GM23338 (cell line): ENCODE measurements around the gene ZNF280D. TPM values are rescaled to one million over a fixed set of nuclear protein-coding genes. Genes with fewer than 3 reads are reported as not detected.

Source experiments
- ATAC-seq: fragments of 200-7000 bp; cut with Tn5 transposase; 3 replicates; pipeline ENCODE4 v1.9.1; 2020
- DNase-seq: peaks from one replicate; pipeline ENCODE4 v3.0.0-alpha.2; 2015; ENCODE audit warnings: low spot score
- H2AFZ ChIP-seq: fragments of 200-600 bp; sonication (generic); 2 replicates; pipeline ENCODE4 v1.8.0; 2016; ENCODE audit warnings: antibody characterized with exemption, mild to moderate bottlenecking, moderate library complexity
- H3F3A ChIP-seq: fragments of 200-600 bp; sonication (generic); replicated peaks from 2 replicates; pipeline ENCODE4 v1.8.0; 2017; ENCODE audit warnings: antibody characterized with exemption, mixed run types, low read depth
- H3K27ac ChIP-seq: fragments of 200-600 bp; sonication (generic); 2 replicates; pipeline ENCODE4 v1.6.1; 2016; ENCODE audit warnings: low read depth
- H3K27me3 ChIP-seq: fragments of 200-600 bp; sonication (generic); 2 replicates; pipeline ENCODE4 v1.8.0; 2016; ENCODE audit warnings: mild to moderate bottlenecking, mixed run types, moderate library complexity; ENCODE audit not compliant: insufficient read depth
- H3K36me3 ChIP-seq: fragments of 200-600 bp; sonication (generic); 2 replicates; pipeline ENCODE4 v1.8.0; 2016; ENCODE audit warnings: mild to moderate bottlenecking; ENCODE audit not compliant: insufficient read depth
- H3K4me1 ChIP-seq: fragments of 200-600 bp; sonication (generic); 2 replicates; pipeline ENCODE4 v1.8.0; 2016; ENCODE audit warnings: mild to moderate bottlenecking, moderate library complexity; ENCODE audit not compliant: insufficient read depth
- H3K4me2 ChIP-seq: fragments of 200-600 bp; sonication (generic); 2 replicates; pipeline ENCODE4 v1.7.1; 2017; ENCODE audit warnings: mixed run types
- H3K4me3 ChIP-seq: fragments of 200-600 bp; sonication (generic); 2 replicates; pipeline ENCODE4 v1.6.1; 2016; ENCODE audit warnings: mixed run types
- H3K79me2 ChIP-seq: fragments of 200-600 bp; sonication (generic); replicated peaks from 2 replicates; pipeline ENCODE4 v1.8.0; 2017; ENCODE audit warnings: mild to moderate bottlenecking; ENCODE audit not compliant: insufficient read depth
- H3K9me2 ChIP-seq: fragments of 200-600 bp; sonication (generic); 2 replicates; pipeline ENCODE4 v1.8.0; 2017; ENCODE audit not compliant: insufficient read depth
- H4K20me1 ChIP-seq: fragments of 200-600 bp; sonication (generic); replicated peaks from 2 replicates; pipeline ENCODE4 v1.8.0; 2017; ENCODE audit warnings: mild to moderate bottlenecking; ENCODE audit not compliant: insufficient read depth
- H3K27ac Mint-ChIP-seq: 2 replicates; pipeline ENCODE4 v1.8.0; 2020; ENCODE audit warnings: inconsistent platforms, mild to moderate bottlenecking, moderate library complexity, mixed read lengths
- H3K27me3 Mint-ChIP-seq: 3 replicates; pipeline ENCODE4 v1.8.0; 2022; ENCODE audit warnings: low read depth, mild to moderate bottlenecking, moderate library complexity, mixed read lengths, inconsistent platforms; ENCODE audit not compliant: insufficient read depth, poor library complexity
- H3K36me3 Mint-ChIP-seq: 3 replicates; pipeline ENCODE4 v1.8.0; 2021; ENCODE audit warnings: low read depth, mild to moderate bottlenecking, inconsistent platforms, moderate library complexity, mixed read lengths
- H3K4me1 Mint-ChIP-seq: 3 replicates; pipeline ENCODE4 v1.8.0; 2020; ENCODE audit warnings: mild to moderate bottlenecking, inconsistent platforms, mixed read lengths
- H3K4me3 Mint-ChIP-seq: 3 replicates; pipeline ENCODE4 v1.8.0; 2021; ENCODE audit warnings: moderate library complexity, mild to moderate bottlenecking, inconsistent platforms, mixed read lengths
- H3K9me3 Mint-ChIP-seq: 3 replicates; pipeline ENCODE4 v1.8.0; 2020; ENCODE audit warnings: moderate library complexity, mild to moderate bottlenecking, inconsistent platforms, mixed read lengths
- CREB1 ChIP-seq: fragments of 250-450 bp; sonication (Bioruptor Pico); IDR thresholded peaks from 2 replicates; pipeline ENCODE4 v1.5.0; 2020; ENCODE audit warnings: low read depth, mild to moderate bottlenecking, moderate library complexity
- CTCF ChIP-seq, 2 experiments: fragments of 200-600 bp in 1 of 2; sonication (generic) in 1 of 2; conservative IDR thresholded peaks; 2 replicates each; pipeline versions ENCODE4 v1.5.1 to v1.6.1; 2016 to 2017; ENCODE audit warnings: antibody characterized with exemption in 2 of 2, low read depth in 2 of 2, mild to moderate bottlenecking in 2 of 2, moderate library complexity in 1 of 2
- ETS1 ChIP-seq: IDR thresholded peaks from 2 replicates; pipeline ENCODE4 v1.6.1; 2016; ENCODE audit warnings: antibody characterized with exemption
- EZH2 ChIP-seq: fragments of 200-600 bp; sonication (generic); IDR thresholded peaks from one replicate; pipeline ENCODE4 v1.8.0; 2017; ENCODE audit warnings: antibody characterized with exemption, mild to moderate bottlenecking, low read depth; ENCODE audit not compliant: unreplicated experiment
- EZH2phosphoT487 ChIP-seq: fragments of 200-600 bp; sonication (generic); IDR thresholded peaks from one replicate; pipeline ENCODE4 v1.8.1; 2018; ENCODE audit warnings: antibody characterized with exemption; ENCODE audit not compliant: unreplicated experiment
- JUNB ChIP-seq: IDR thresholded peaks from one replicate; pipeline ENCODE4 v1.6.1; 2016; ENCODE audit warnings: antibody characterized with exemption; ENCODE audit not compliant: unreplicated experiment
- NANOG ChIP-seq: IDR thresholded peaks from 2 replicates; pipeline ENCODE4 v1.6.1; 2016; ENCODE audit warnings: antibody characterized with exemption, borderline replicate concordance
- POLR2AphosphoS5 ChIP-seq: IDR thresholded peaks from 2 replicates; pipeline ENCODE4 v1.6.1; 2016; ENCODE audit warnings: antibody characterized with exemption, low read depth
- STAT1 ChIP-seq: IDR thresholded peaks from one replicate; pipeline ENCODE4 v1.6.1; 2016; ENCODE audit warnings: antibody characterized with exemption; ENCODE audit not compliant: unreplicated experiment
- ZNF114 ChIP-seq: fragments of 250-450 bp; sonication (Bioruptor Pico); IDR thresholded peaks from 2 replicates; pipeline ENCODE4 v1.5.0; 2020; ENCODE audit warnings: mild to moderate bottlenecking, moderate library complexity
- ZNF331 ChIP-seq: fragments of 250-450 bp; sonication (Bioruptor Pico); IDR thresholded peaks from 2 replicates; pipeline ENCODE4 v1.5.0; 2020; ENCODE audit warnings: low read depth, mild to moderate bottlenecking, moderate library complexity
- polyA plus RNA-seq: library from polyadenylated mRNA; unstranded; fragments of >200 nt; fragmentation: Nextera tagmentation; extraction: Ambion mirVana; gene quantifications from 2 replicates; pipeline ENCODE4 v1.2.1, GENCODE V29; 2016
- total RNA-seq: library from RNA; depleted of rRNA; stranded (reverse); fragments of >200 nt; shearing (Covaris generic); gene quantifications from 2 replicates; pipeline ENCODE4 v1.2.3, GENCODE V29; 2014
- TF ChIP-seq, protein P1 (sequence below): fragments of 250-450 bp; sonication (Bioruptor Pico); IDR thresholded peaks from 2 replicates; pipeline ENCODE4 v1.5.0; 2020; ENCODE audit warnings: mild to moderate bottlenecking, moderate library complexity
- TF ChIP-seq, protein P2 (sequence below): IDR thresholded peaks from one replicate; pipeline ENCODE4 v1.6.1; 2018; ENCODE audit warnings: antibody characterized with exemption; ENCODE audit not compliant: unreplicated experiment

The ZNF280D gene
- total and polyA plus RNA-seq, 2 experiments from 2014 or later: 23.3 to 32.5 TPM

DNA sequence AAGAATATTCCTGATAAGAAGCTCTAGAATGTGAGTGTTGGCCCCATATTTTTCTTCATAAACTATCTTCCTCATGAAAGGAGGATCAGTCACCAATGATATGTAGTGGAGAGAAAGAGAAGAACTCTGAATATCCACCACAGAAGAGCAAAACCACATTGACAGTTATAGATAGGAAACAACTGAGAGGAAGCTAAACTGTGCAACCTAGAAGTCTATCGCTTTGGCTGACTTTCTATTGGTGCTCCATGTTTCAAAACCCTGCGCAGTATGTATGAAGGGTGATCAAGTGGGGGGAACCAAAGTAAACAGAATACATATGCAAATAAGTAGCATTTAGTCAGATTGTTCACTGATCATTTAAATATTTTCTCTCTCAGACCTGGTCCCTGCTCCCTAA lies 41.0 kb upstream of the ZNF280D start:
- no peak overlapping the region for H3K27ac ChIP-seq
- H3K27ac Mint-ChIP-seq: no peak overlapping the region
- H3K9me3 Mint-ChIP-seq: no peaks in the 10 kb centered on the region
- H3K4me3 ChIP-seq: no peak overlapping the region
- H3K36me3 Mint-ChIP-seq: peaks cover 3% of the 10 kb centered on the region; the same call in 1 of the 3 replicates
- 0 out of 2 replicates have a peak, but pooled peaks cover 6% of the 10 kb centered on the region for H3K9me2 ChIP-seq
- H3K4me3 Mint-ChIP-seq: no peak overlapping the region
- no peak for DNase-seq
- no peaks in the 10 kb centered on the region for H3K36me3 ChIP-seq
- peaks cover 10% of the 10 kb centered on the region for H3K4me1 ChIP-seq
- H3K27me3 Mint-ChIP-seq: no peaks in the 10 kb centered on the region
- no peak overlapping the region for H3K4me2 ChIP-seq
- peaks cover 9% of the 10 kb centered on the region for H3K4me1 Mint-ChIP-seq
- H3K79me2 ChIP-seq: no peaks in the 10 kb centered on the region
- peaks cover 9% of the 10 kb centered on the region; the same call in 1 of the 2 replicates for H3K27me3 ChIP-seq
- no peak overlapping the region for H2AFZ ChIP-seq
- no peaks in the 10 kb centered on the region for H3F3A ChIP-seq
- TF ChIP-seq ZNF331 (CRISPR knock-in tag): no peak
- TF ChIP-seq NANOG: no peak
- TF ChIP-seq, protein P1, sequence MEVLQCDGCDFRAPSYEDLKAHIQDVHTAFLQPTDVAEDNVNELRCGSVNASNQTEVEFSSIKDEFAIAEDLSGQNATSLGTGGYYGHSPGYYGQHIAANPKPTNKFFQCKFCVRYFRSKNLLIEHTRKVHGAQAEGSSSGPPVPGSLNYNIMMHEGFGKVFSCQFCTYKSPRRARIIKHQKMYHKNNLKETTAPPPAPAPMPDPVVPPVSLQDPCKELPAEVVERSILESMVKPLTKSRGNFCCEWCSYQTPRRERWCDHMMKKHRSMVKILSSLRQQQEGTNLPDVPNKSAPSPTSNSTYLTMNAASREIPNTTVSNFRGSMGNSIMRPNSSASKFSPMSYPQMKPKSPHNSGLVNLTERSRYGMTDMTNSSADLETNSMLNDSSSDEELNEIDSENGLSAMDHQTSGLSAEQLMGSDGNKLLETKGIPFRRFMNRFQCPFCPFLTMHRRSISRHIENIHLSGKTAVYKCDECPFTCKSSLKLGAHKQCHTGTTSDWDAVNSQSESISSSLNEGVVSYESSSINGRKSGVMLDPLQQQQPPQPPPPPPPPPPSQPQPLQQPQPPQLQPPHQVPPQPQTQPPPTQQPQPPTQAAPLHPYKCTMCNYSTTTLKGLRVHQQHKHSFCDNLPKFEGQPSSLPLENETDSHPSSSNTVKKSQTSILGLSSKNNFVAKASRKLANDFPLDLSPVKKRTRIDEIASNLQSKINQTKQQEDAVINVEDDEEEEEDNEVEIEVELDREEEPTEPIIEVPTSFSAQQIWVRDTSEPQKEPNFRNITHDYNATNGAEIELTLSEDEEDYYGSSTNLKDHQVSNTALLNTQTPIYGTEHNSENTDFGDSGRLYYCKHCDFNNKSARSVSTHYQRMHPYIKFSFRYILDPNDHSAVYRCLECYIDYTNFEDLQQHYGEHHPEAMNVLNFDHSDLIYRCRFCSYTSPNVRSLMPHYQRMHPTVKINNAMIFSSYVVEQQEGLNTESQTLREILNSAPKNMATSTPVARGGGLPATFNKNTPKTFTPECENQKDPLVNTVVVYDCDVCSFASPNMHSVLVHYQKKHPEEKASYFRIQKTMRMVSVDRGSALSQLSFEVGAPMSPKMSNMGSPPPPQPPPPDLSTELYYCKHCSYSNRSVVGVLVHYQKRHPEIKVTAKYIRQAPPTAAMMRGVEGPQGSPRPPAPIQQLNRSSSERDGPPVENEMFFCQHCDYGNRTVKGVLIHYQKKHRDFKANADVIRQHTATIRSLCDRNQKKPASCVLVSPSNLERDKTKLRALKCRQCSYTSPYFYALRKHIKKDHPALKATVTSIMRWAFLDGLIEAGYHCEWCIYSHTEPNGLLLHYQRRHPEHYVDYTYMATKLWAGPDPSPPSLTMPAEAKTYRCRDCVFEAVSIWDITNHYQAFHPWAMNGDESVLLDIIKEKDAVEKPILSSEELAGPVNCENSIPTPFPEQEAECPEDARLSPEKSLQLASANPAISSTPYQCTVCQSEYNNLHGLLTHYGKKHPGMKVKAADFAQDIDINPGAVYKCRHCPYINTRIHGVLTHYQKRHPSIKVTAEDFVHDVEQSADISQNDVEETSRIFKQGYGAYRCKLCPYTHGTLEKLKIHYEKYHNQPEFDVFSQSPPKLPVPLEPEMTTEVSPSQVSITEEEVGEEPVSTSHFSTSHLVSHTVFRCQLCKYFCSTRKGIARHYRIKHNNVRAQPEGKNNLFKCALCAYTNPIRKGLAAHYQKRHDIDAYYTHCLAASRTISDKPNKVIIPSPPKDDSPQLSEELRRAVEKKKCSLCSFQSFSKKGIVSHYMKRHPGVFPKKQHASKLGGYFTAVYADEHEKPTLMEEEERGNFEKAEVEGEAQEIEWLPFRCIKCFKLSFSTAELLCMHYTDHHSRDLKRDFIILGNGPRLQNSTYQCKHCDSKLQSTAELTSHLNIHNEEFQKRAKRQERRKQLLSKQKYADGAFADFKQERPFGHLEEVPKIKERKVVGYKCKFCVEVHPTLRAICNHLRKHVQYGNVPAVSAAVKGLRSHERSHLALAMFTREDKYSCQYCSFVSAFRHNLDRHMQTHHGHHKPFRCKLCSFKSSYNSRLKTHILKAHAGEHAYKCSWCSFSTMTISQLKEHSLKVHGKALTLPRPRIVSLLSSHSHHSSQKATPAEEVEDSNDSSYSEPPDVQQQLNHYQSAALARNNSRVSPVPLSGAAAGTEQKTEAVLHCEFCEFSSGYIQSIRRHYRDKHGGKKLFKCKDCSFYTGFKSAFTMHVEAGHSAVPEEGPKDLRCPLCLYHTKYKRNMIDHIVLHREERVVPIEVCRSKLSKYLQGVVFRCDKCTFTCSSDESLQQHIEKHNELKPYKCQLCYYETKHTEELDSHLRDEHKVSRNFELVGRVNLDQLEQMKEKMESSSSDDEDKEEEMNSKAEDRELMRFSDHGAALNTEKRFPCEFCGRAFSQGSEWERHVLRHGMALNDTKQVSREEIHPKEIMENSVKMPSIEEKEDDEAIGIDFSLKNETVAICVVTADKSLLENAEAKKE (CRISPR knock-in tag): no peak
- TF ChIP-seq ETS1: no peak
- TF ChIP-seq STAT1: no peak
- TF ChIP-seq CTCF (conservative IDR thresholded peaks at IDR 0.05; ENCODE audit: low read depth in 2 of 2): no peak
- no peak for TF ChIP-seq POLR2AphosphoS5
- TF ChIP-seq EZH2: no peak
- no peak for TF ChIP-seq CREB1
- no peak for TF ChIP-seq ZNF114
- no peak for TF ChIP-seq JUNB
- TF ChIP-seq, protein P2, sequence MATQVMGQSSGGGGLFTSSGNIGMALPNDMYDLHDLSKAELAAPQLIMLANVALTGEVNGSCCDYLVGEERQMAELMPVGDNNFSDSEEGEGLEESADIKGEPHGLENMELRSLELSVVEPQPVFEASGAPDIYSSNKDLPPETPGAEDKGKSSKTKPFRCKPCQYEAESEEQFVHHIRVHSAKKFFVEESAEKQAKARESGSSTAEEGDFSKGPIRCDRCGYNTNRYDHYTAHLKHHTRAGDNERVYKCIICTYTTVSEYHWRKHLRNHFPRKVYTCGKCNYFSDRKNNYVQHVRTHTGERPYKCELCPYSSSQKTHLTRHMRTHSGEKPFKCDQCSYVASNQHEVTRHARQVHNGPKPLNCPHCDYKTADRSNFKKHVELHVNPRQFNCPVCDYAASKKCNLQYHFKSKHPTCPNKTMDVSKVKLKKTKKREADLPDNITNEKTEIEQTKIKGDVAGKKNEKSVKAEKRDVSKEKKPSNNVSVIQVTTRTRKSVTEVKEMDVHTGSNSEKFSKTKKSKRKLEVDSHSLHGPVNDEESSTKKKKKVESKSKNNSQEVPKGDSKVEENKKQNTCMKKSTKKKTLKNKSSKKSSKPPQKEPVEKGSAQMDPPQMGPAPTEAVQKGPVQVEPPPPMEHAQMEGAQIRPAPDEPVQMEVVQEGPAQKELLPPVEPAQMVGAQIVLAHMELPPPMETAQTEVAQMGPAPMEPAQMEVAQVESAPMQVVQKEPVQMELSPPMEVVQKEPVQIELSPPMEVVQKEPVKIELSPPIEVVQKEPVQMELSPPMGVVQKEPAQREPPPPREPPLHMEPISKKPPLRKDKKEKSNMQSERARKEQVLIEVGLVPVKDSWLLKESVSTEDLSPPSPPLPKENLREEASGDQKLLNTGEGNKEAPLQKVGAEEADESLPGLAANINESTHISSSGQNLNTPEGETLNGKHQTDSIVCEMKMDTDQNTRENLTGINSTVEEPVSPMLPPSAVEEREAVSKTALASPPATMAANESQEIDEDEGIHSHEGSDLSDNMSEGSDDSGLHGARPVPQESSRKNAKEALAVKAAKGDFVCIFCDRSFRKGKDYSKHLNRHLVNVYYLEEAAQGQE: no peak
- no peak for TF ChIP-seq EZH2phosphoT487
- no peak for ATAC-seq
- H4K20me1 ChIP-seq: no peaks in the 10 kb centered on the region
